SIG-M5 (cell line): ENCODE results near the gene TBC1D14.

Experiments used
- DNase-seq: peaks from one replicate; lab custom pipeline; 2025; lab: John Stamatoyannopoulos, UW

Gene TBC1D14

DNA sequence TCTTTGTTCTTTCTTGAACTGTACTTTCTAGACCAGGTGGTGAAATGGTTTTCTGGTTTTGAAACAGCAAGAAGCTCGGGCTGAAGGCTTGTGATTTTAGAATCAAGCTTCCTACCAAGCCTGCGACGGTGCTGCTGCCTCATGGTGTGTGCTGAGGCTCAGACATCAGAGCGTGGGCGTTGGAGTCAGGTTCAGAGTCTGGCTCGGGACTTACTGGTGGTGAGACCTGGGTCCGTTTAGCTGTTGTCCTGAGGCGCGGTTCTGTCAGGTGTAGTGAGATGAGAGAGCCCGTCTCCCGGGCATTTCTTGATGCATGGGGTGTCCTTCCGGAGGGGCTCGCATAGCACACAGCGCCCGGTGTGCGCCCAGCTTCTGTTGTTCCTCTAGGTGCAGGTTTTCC lies 113.9 kb downstream of the TBC1D14 start:
- DNase-seq: no peak

DNA sequence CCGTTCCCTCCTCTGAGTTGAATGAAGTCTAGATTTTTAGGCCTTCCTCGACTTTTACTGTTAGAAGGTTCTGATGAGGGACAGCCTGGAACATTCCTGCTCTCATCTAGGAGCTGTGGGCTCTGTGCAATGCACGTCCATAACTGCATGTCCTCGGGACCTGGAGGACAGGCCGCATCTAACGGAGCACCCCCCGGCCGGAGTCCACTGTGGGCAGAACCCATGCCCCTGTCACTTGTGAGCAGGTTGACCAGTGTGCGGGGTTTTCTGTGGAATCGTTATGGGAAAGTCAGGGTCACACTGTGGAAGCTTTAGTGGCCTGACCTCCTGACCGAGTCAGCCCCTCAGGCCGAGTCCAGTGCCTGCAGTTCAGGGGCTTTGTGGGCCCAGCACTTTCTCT lies 114.3 kb downstream of the TBC1D14 start:
- no peak for DNase-seq

DNA sequence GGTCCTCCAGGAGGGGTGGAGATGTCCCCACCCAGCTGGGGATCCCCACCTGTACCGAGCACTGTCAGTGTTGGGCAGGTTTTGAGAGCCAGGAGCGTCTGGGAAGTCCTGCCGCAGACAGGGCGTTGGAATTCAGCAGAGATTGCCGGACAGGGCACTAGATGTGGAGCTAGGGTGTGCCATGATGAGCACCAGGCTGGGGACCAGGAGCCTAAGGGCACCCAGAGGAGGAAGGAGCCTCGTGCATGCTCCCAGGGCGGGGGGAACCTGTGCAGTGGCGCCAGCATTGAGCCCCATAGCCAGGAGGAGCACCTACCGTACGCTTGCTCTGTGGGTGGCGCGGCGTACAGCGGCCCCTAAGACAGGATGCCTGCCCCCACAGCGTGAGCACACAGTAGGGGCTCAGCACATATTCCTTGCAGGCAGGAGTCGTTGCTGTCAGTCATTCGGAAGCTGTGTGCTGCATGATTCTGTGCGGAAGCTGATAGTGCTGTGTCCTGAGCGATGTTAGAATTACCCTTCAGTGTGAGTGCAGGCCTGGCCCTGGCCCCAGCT lies 114.8 kb downstream of the TBC1D14 start:
- no peak for DNase-seq

DNA sequence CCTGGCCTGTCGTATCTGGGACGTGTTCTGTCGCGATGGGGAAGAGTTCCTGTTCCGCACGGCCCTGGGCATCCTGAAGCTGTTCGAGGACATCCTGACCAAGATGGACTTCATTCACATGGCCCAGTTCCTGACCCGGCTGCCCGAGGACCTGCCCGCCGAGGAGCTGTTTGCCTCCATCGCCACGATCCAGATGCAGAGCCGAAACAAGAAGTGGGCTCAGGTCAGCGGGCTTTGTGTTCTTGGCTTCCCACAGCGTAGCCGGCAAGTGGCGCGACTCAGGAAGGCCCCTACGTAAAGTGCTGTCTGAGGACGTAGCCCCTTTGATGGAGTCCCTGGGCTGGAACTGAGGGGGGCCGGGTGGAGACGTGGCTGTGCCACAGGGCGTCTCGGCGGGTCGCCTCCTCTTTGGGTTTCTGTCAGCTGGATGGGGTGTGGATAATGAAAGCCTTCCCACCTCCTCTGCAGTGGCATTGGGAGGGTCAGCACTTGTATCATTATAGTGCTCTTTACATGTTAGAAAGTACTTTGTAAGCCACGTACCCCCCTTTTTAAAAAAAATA lies 115.5 kb downstream of the TBC1D14 start:
- DNase-seq: no peak

DNA sequence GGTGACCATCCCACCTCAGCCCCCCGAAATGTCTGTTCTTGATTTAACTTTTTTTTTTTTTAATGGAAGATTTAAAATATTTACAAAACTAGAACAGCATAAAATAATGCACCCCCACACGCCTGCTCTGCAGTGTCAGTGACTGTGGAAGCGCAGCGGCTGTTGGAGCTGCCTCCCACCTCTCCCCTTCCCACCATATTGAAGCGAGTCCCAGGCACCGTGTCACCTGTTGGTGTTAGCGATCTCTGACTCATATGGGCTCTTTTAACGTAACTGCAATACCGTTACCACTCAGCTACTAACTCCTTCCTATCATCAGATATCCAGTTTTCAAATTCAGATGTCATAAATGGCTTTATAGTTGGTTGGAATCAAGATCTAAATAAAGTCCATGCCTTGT lies 116.5 kb downstream of the TBC1D14 start:
- DNase-seq: no peak

DNA sequence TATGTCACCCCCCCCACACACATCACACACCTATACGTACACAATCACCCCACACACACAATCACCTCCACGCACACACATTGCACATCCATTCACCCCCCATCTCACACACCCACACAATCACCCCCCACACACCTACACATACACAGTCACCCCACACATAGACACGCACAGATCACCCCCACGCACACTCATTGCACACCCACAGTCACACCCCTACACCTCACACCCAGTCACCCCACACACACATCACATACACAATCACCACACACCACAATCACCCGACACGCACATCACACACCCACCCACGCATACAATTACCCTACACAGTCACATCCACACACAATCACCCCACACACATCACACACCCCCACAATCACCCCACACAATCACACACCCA lies 117.7 kb downstream of the TBC1D14 start:
- DNase-seq: no peak

DNA sequence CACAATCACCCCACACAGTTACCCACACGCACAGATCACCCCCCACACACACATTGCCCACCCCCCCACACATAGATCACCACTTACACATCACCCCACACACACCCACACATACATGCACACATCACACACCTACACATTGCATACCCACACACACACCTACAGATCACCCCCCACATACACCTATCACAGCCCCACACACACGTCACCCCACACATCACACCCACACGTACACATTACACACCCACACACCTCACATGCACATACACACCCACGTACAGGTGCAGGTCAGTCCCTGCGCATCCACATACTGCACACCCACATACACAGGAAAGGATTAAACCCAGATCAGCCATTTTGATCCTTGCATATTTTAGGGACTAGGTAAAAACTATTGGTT lies 118.3 kb downstream of the TBC1D14 start:
- no peak for DNase-seq

DNA sequence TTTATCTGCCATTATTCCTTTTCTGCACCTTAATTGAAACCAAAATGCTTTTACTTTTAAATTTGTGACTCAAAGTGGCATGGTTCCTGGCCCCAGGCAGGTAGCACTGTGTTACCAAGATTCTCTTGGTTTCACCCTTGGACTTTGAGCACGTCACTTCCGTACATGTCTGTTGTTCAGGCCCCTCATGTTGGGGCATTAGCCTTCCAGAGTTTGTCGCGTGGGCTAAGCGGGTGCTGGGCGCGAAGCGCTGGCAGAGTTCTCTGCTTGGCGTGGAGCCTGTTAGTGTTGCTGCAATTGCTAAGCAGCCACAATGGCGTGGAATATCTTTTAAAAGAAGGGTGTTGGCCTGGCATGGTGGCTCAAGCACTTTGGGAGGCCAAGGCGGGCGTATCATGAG lies 119.6 kb downstream of the TBC1D14 start:
- DNase-seq: no peak

DNA sequence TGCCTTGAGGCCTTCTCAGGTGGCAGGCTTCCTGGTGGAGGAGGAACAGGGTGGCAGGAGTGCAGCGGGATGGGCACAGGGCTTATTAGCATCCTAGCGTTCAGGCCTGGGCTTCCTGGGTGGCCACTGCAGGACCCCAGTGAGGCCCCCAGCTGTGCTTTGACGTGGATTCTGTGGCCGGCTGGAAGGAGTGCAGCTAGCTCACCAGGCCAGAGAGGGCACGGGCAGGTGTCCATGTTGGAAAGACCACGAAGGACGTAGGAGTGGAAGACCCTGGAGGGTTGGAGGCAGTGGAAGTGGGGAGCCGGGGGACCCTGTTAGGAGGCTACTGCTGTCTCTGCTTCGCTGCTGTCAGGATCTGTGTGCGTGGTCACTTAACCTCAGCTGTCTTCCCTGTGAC lies 120.3 kb downstream of the TBC1D14 start:
- no peak for DNase-seq

DNA sequence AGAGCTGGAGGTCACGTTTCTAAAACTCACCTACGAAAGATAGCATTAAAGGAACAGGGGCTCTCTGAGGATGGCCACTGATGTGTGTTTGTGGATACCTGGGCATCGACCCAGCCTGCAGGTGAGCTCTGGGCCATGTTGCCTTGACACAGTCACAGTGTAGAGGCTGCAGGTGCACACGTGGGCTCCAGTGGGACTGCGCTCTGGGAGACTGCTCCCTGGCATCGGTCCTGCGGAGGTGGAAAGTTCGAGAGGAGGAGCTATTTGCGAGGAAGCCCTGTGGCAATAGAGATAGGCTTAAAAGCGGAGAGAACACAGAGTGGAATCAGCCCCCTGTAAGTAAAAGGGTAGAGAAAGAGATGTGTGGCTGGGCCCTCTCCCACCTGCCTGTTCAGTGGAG lies 121.2 kb downstream of the TBC1D14 start:
- no peak for DNase-seq

DNA sequence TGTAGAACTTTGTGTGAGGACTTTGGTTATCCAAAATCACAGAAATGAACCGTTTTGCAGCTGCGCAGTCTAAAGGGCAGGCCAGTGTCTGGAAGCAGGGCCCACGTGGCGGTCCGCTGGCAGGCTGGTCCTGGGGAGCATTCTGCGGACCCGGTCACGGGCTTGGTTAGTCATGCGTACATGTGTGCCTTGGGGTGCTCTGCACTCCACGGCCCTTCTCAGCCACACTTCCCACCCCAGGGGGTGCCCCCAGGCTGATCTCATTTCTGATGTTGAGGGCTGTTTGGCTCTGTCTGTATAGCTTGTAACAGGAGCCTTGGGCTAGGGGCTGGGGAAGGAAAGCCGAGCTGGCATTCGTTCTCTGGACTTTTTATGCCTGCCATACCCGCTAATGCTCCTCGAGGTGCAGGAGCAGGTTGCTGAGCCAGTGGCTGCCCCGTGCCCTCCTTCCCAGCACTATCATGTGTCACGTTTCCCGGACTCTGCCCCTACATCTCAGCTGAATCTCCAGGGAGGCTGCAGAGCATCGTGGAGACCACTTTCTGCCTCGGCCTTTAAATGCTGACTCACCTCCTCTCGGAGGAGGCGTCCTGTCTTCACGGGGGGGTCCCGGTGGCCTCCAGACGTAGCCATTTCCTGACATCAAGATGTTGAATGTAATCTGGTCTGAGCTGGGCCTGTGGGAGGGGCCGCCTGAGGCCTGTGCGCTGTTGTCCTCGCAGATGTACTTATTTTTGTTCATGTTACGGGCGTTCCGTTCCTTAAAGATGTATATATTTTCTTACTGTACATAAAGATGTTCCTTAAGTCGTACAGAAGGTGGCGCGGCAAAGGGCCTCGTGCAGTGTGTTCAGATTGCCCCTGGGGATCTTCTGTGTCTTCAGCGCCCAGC lies 122.2 kb downstream of the TBC1D14 start:
- no peak for DNase-seq

DNA sequence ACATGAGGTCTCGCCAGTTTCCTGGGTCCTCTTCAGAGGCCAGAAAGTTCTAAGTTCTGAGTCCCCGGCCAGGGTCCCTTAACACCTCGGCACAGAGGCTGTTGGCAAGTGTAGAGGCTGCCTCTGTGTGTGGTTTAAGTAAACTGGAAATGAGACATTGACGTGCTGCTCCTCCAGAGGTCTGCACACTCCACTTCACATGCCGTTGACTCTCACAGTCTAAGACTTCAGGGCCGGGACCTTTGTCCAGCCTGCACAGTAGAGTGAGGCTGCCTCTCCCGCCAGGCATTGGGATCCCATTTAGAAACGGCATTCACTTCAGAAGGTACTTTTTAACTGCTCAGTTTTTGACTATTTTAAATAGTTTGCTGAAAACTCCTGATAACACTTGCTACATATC lies 123.0 kb downstream of the TBC1D14 start:
- no peak for DNase-seq

DNA sequence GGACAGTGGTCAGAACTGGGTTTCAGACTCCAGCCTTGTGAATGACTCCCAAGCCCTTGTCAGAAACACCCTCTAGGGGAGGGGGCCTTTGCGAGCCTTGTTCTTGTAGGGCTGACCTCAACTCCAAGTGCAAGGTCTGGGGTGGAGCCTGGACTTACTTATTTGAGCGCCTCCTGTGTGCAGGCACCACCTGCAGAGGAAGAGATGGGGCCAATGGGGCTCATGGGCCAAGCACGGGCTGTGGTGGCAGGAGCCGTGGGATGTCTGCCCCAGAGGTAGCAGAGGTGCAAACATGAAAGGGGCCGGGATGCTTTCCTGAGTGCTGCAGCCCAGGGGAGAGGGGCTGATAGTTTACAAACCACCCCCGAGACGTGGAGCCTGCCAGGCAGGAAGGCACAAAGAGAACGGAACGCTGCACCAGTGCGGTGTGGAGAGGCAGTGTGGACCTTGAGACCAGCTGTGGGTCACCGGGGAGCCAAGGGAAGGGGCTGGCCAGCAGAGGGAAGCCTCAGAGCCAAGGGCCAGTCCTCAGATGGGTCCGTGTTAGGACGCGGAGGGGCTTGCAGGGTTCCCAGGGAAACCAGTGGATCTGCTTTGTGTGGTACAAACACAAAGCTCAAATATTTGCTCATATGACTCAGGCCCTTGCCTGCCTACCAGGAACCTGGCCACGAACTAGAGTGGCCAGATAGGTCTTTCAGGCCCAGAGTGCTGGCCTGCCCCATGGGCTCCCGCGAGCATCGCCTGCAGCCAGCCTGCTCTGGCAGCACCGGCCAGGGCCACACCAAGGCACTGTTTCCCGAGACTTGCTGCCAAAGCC lies 124.8 kb downstream of the TBC1D14 start:
- DNase-seq: no peak

DNA sequence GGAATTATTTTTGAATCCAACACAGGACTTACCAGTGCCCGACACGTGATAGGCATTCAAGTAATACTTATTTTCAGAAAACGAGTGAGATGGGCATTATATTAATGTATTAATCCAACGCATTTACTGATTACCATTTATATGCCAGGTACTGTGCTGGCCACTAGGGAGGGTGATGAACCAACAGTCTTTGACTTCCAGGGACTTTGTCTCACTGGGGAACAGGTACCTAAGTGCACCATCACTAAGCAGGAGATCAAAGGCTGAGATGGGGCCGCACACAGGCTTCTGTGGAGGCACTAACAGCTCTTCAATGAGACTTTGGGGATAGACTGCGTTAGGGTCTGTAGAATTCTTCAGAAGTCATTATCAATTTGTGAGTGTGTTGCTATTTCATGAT lies 127.8 kb downstream of the TBC1D14 start:
- no peak for DNase-seq

DNA sequence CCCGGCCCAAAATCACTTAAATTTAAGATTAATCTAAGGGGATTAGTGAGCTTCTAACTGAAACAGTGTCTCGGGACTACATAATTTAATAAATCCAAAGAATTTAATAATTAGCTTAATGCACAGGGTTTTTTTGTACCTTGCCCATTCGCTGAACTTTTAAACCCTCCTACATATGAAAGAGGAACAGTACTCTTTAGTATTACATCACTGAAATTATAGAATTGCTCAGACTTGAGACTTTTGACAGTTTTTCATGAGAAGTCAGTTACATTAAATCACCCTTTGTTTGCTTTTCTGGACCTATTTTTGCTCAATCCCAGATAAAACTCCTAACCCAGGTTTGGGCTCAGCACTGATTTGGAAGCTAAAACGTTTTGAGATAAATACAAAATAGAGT lies 131.1 kb downstream of the TBC1D14 start:
- DNase-seq: peak; percentile 13

DNA sequence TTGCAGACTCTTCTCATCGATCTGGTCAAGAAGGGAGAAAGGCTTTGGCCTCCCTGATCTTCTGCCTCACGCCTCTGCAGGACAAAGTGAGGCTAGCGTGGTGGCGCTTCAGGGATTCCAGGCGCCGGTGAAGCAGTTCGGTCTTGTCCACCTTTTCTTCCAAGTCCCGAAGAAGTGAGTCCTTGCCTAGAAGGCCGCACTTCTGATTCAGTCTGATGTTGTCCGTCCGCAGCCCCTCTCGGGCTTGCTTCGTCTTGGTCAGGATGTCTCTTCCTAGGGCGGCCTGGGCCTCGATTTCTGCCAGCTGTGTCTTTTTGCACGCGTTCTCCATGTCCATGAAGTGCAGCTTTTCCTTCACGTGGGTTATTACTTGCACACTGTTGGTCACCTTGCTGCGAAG lies 131.6 kb downstream of the TBC1D14 start:
- no peak for DNase-seq

DNA sequence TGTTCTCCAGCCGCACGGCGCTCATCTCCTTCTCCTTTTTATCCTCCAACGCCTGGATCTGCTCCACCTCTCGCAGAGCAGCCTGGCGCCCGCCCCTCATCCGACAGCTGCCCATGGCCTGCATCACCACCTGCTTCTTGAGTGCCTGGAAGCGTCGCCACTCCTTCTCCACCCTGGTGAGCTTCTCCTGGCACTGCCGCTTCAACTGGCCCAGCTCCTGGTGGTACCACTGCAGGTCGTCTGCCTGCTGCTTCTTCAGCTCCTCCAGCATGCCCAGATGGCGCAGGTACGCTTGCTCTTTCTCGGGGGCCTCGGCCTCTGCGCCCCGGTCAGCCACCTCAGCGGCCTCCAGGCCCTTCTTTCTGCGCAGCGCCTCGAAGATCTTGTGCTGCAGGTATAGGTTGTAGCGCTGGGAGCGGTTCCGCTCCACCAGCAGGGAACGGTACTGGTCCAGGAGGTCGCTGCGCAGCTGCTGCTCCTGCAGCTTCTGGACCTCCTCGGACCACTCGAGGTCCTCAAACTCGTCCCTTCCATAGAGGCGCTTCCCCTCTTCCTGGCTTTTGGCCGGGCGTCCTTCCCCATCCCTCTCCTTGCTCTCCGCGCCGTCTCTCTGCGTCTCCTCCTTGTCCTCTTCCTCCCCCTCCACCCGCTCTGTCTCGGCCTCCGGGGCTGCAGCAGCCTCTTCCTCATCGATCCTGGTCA lies 132.3 kb downstream of the TBC1D14 start:
- DNase-seq: no peak

DNA sequence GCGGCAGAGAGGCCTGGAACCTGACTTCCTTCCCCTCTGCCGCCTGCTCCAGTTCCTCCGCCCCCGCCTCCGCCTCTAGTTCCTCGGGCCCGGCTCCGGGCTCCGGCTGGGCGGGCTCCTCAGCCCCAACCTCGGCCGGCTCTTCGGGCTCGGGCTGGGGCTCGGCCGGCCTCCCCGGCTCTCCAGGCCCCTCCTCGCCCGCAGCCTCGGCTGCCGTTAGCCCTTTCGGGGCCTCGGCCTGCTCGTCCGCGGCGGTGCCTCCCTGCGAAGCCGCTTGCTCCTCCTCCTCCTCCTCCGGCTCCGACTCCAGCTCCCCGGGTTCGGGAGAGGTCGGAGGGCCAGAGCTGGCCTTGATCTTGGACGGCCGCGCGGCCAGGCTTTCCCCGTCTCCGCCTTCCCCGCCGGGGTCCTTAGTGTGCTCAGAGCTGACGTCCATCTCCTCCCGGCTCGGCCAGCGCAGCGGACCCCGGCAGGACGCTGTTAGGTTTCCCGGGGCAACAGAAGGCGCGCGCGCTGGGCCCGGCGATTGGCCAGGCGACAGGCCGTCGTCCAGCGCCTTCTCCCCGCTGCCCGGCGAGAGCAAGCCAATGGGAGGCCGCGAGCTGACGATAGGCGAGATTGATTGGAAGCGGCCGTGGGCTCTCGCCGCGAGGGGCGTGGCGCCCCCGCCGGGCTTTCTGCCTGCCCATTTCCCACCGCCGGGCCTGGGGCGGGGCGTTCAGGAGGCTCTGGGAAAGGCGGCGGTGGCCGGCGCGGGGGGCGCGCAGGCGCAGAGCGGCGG lies 133.1 kb downstream of the TBC1D14 start:
- DNase-seq: peak; percentile 72

DNA sequence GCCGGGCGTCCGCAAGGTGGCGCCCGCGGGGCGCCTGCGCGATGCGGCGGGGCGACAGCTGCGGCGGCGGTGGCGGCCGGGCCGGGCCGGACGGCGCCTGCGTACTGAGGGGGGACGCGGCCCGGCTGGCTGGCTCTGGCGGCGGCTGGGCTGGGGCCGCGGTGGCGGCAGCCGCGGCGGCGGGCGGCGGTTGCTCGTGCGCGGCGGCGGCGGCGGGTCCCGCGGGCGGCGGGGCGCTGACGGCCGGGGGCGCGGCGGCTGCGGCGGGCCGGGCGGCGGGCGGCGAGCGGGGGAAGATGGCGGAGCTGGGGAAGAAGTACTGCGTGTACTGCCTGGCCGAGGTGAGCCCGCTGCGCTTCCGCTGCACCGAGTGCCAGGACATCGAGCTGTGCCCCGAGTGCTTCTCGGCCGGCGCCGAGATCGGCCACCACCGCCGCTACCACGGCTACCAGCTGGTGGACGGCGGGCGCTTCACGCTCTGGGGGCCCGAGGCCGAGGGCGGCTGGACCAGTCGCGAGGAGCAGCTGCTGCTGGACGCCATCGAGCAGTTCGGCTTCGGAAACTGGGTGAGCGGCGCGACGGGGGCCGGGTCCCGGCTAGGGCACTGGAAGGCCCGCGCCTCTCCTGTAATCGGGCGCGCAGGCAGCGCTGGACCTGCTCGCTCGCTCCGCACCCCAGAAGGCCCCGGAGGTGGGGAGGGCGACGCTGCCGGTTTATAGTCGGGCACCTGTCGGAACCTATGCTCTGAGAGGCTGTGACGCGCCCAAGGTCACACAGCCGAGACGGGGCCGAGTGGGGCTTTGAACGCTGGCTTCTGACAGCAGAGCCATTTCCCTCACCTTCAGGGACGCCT lies 133.9 kb downstream of the TBC1D14 start, which contains the start of gene TADA2B:
TADA2B (plus strand) TSS at position 89 of the 853 bp plus-strand sequence; CDS start at position 297, 208 bp downstream.
- DNase-seq: no peak
